K562 (cell line): ENCODE measurements around the gene OPRD1. TPM values are rescaled to one million over a fixed set of nuclear protein-coding genes. Genes with fewer than 3 reads are reported as not detected.

ENCODE experiments used
- ATAC-seq: fragments of 200-7000 bp; cut with Tn5 transposase; 3 replicates; pipeline ENCODE4 v1.9.1; 2020; ENCODE audit warnings: moderate library complexity
- BruUV-seq: library from RNA; stranded (reverse); fragments of 400-500 nt; replicated peaks from 2 replicates; lab custom pipeline; 2021; lab: Mats Ljungman, UMichigan
- CTCF ChIA-PET: fragments of 300-600 bp; formaldehyde crosslinking; extraction: SDS; loops from one replicate; lab custom pipeline; 2021; ENCODE audit warnings: low intra/inter-chr PET ratio; lab: Yijun Ruan, JAX
- POLR2A ChIA-PET: fragments of 300-600, 350-650 bp; sonication (Branson Sonifier 250); formaldehyde crosslinking; extraction: SDS; loops from one replicate; lab custom pipeline; 2021; ENCODE audit warnings: antibody characterized with exemption, inconsistent platforms; lab: Yijun Ruan, JAX
- DNase-seq, 4 experiments: peaks; one replicate each; pipeline versions ENCODE4 v3.0.0 to v3.0.0-alpha.2; 2011 to 2018; ENCODE audit warnings: low spot score in 3 of 4, mixed read lengths in 3 of 4; ENCODE audit errors: extremely low read depth in 1 of 4
- FAIRE-seq: peaks from 2 replicates; lab custom pipeline; 2011; peaks lifted over from hg19 to GRCh38; lab: Jason Lieb, UNC
- H2AFZ ChIP-seq: 2 replicates; pipeline ENCODE4 v1.6.0; 2011; ENCODE audit warnings: low read depth, low read length, control low read depth, inconsistent platforms
- H3K27ac ChIP-seq: fragments of 200-600 bp; 3 replicates; pipeline ENCODE4 v1.8.0; 2011; ENCODE audit warnings: low read depth, mild to moderate bottlenecking, control low read depth, inconsistent platforms, low read length, moderate library complexity, mixed read lengths; ENCODE audit errors: extremely low read depth
- H3K27me3 ChIP-seq, 2 experiments: fragments of 300-600 bp in 1 of 2; 2 replicates in 1 of 2; 3 replicates in 1 of 2; pipeline versions ENCODE4 v1.6.0 to v1.8.0; 2011; ENCODE audit warnings: inconsistent platforms in 2 of 2, low read length in 2 of 2, mild to moderate bottlenecking in 1 of 2, mixed read lengths in 1 of 2, moderate library complexity in 1 of 2; ENCODE audit not compliant: control insufficient read depth in 2 of 2, insufficient read depth in 2 of 2
- H3K36me3 ChIP-seq: fragments of 300-600 bp; 3 replicates; pipeline ENCODE4 v1.8.0; 2011; ENCODE audit warnings: mild to moderate bottlenecking, low read length, inconsistent platforms; ENCODE audit not compliant: control insufficient read depth, insufficient read depth
- H3K4me1 ChIP-seq, 2 experiments: fragments of 200-600 bp in 1 of 2; replicated peaks in 1 of 2; 2 replicates in 1 of 2; 3 replicates in 1 of 2; pipeline versions ENCODE4 v1.5.1 to v1.8.0; 2011; ENCODE audit warnings: inconsistent platforms in 2 of 2, low read length in 2 of 2, mild to moderate bottlenecking in 1 of 2, mixed read lengths in 1 of 2, moderate library complexity in 1 of 2; ENCODE audit not compliant: control insufficient read depth in 2 of 2, insufficient read depth in 2 of 2
- H3K4me2 ChIP-seq: 2 replicates; pipeline ENCODE4 v1.6.1; 2011; ENCODE audit warnings: low read length, control low read depth, inconsistent platforms, mixed read lengths; ENCODE audit not compliant: insufficient read depth
- H3K4me3 ChIP-seq: fragments of 200-600 bp; sonication (generic), shearing (Covaris generic); 2 replicates; pipeline ENCODE4 v1.5.1; 2016; ENCODE audit warnings: control low read depth, inconsistent platforms
- H3K79me2 ChIP-seq: fragments of 200-600 bp; 3 replicates; pipeline ENCODE4 v1.8.0; 2011; ENCODE audit warnings: low read length, inconsistent platforms; ENCODE audit not compliant: control insufficient read depth, insufficient read depth
- H3K9ac ChIP-seq, 2 experiments: 2 replicates each; pipeline versions ENCODE4 v1.6.0 to v1.6.1; 2011; ENCODE audit warnings: low read depth in 2 of 2, low read length in 2 of 2, control low read depth in 1 of 2, inconsistent platforms in 1 of 2, mild to moderate bottlenecking in 1 of 2, mixed read lengths in 1 of 2; ENCODE audit not compliant: insufficient read depth in 1 of 2
- H3K9me1 ChIP-seq: one replicate; pipeline ENCODE4 v1.6.0; 2011; ENCODE audit warnings: inconsistent platforms, mild to moderate bottlenecking, low read length, moderate library complexity; ENCODE audit not compliant: control insufficient read depth, insufficient read depth
- H3K9me3 ChIP-seq: replicated peaks from 2 replicates; pipeline ENCODE4 v1.5.1; 2011; ENCODE audit warnings: low read depth, low read length, inconsistent platforms; ENCODE audit not compliant: control insufficient read depth, insufficient read depth
- H4K20me1 ChIP-seq: replicated peaks from 2 replicates; pipeline ENCODE4 v1.6.1; 2011; ENCODE audit warnings: low read length, inconsistent platforms, mixed read lengths; ENCODE audit not compliant: control insufficient read depth, insufficient read depth
- CEBPB ChIP-seq: fragments of 450-650 bp; IDR thresholded peaks from 2 replicates; pipeline ENCODE4 v1.6.1; 2016; ENCODE audit warnings: missing genetic modification characterization, missing compliant biosample characterization
- CEBPG ChIP-seq, 3 experiments: fragments of 200-800 bp in 1 of 3; sonication (Bioruptor generic) in 1 of 3; sonication (generic) in 1 of 3; formaldehyde crosslinking in 1 of 3; IDR thresholded peaks in 2 of 3; conservative IDR thresholded peaks in 1 of 3; 2 replicates each; pipeline versions ENCODE4 v1.6.1 to v1.8.0; 2016 to 2022; ENCODE audit warnings: missing compliant biosample characterization in 2 of 3, missing genetic modification characterization in 2 of 3, mild to moderate bottlenecking in 1 of 3, missing genetic modification reagents in 1 of 3
- PHTF2 ChIP-seq: fragments of 250-450 bp; sonication (Bioruptor Pico); IDR thresholded peaks from 2 replicates; pipeline ENCODE4 v1.5.0; 2021; ENCODE audit warnings: mild to moderate bottlenecking
- WGBS: fragments of 100-300 bp; shearing (Covaris generic); methylation state at CpG from one replicate; pipeline ENCODE4 v1.1.6; 2016; ENCODE audit warnings: low coverage, mixed read lengths; ENCODE audit not compliant: insufficient coverage; ENCODE audit errors: missing lambda C conversion rate; 5-methylcytosine and 5-hydroxymethylcytosine counted together
- in situ Hi-C: fragments of 300-500 bp; cut with MboI; formaldehyde crosslinking; loops from 4 replicates; pipeline ENCODE4 v1.15.0; 2018; ENCODE audit warnings: inconsistent platforms, mixed read lengths
- intact Hi-C: fragments of 100-400 bp; cut with micrococcal nuclease; formaldehyde crosslinking; loops from 2 replicates; pipeline ENCODE4 v1.14.2; 2022
- polyA plus RNA-seq, 8 experiments: library from polyadenylated mRNA; depleted of rRNA in 4 of 8; stranded (reverse) in 5 of 8; unstranded in 3 of 8; fragments of >200 nt; fragmentation: Nextera tagmentation in 2 of 8; fragmentation: Illumina TruSeq in 1 of 8; extraction: Ambion mirVana in 2 of 8; extraction: Trizol in 1 of 8; gene quantifications; 2 replicates each; pipeline versions ENCODE4 v1.2.1 to v1.2.3, GENCODE V29; 2011 to 2014; ENCODE audit warnings: inconsistent platforms in 1 of 8, missing spikeins in 1 of 8
- total RNA-seq, 7 experiments: library from RNA; depleted of rRNA in 6 of 7; stranded (reverse); fragments of >200 nt in 6 of 7; fragmentation: Illumina TruSeq in 2 of 7; extraction: Trizol in 2 of 7; gene quantifications; 2 replicates each; pipeline versions ENCODE4 v1.2.1 to v1.2.3, GENCODE V29; 2011 to 2021; ENCODE audit warnings: low replicate concordance in 1 of 7

The OPRD1 gene
- total and polyA plus RNA-seq, 9 of the 15 experiments (the other 6 are each of a cell fraction or from before 2014, with no cell fraction given) = under 0.01 to 0.03 (median under 0.01) TPM; not detected in 6

GRCh38 chr1:28766532-28767183 lies 45.3 kb upstream of the OPRD1 start:
- Histone ChIP-seq H3K27me3 (no peaks in the 10 kb centered on the region), H3K9me3 (no peaks in the 10 kb centered on the region), H3K9ac (no peak overlapping the region), H3K4me1 (no peaks in the 10 kb centered on the region), H3K27ac (no peak overlapping the region), H3K36me3 (peaks cover 81% of the 10 kb centered on the region), H3K79me2 (peaks cover 65% of the 10 kb centered on the region), H3K4me2 (no peak overlapping the region), H2AFZ (no peak overlapping the region), H3K9me1 (no peaks in the 10 kb centered on the region), H4K20me1 (no peaks in the 10 kb centered on the region; the same call in 1 of the 2 replicates), H3K4me3 (no peak overlapping the region)
- CTCF ChIA-PET = interaction anchor here (0.6 kb wide), 2 partner anchors 18 to 31 kb away, joined by 4 to 7 read pairs; no protein-coding TSS in a partner anchor
- ATAC-seq (no peak), FAIRE-seq (no peak), DNase-seq (no peak)
- 89% methylated on average over 2 of the region's 2 CpGs for WGBS
- intact Hi-C loops (no loop called here), in situ Hi-C loops (no loop called here)
- POLR2A ChIA-PET = interaction anchor here (1.5 to 2.4 kb wide), 3 partner anchors 12 to 30 kb away, joined by 3 to 8 read pairs (median 6); partner anchors contain the start of gene YTHDF2
- BruUV-seq = no TSS peak
- TF ChIP-seq CEBPB (tag) (peak; percentile 64), CEBPG (CRISPR knock-in tag; IDR thresholded peaks at IDR 0.05) (no peak), CEBPG (tag; conservative IDR thresholded peaks at IDR 0.05 in 1 of 2, IDR thresholded peaks at IDR 0.05 in 1 of 2) (peak; percentile 29 to 59), PHTF2 (no peak)
